Measurements from ENCODE around the gene C11orf52.

Gene C11orf52

GRCh38 chr11:111937844-111938243, 19.1 kb downstream of the C11orf52 start:
- no peak for DNase-seq (ENCODE audit: low read depth in 2 of 2, low spot score in 1 of 2)

DNA sequence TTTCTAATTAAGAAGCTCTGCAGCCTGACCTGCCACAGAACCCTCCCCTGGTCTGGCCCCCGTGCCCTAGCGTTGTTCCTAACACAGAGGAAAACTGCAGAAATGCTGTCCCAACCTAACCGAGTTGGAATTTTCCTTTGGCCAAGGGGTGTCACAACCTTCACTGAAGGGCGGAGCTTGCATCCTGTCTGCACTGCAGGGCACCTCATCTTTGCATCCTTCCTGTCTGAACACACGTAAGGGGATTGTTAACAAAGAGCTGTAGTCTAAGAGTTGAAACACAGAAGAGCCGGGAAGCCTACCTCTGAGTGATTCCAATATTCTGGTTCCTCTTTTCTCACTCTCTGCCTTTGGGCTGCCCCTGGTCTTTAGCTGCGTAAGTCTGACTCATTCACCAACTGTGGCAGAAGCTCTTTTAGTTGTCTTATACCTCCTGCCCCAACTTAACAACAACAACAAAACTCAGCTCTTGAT, 20.0 kb downstream of the C11orf52 start:
- no peak for DNase-seq (ENCODE audit: low read depth in 2 of 2, low spot score in 1 of 2)

GRCh38 chr11:111939836-111940604, 21.3 kb downstream of the C11orf52 start:
- no peak for DNase-seq (ENCODE audit: low read depth in 2 of 2, low spot score in 1 of 2)

- DNase-seq (ENCODE audit: low read depth in 2 of 2, low spot score in 1 of 2) = no peak
Measured at GRCh38 chr11:111941963-111942362, 23.2 kb downstream of the C11orf52 start.

GRCh38 chr11:111942829-111943228, 24.1 kb downstream of the C11orf52 start:
- no peak for DNase-seq (ENCODE audit: low read depth in 2 of 2, low spot score in 1 of 2)

GRCh38 chr11:111944139-111944538, 25.4 kb downstream of the C11orf52 start:
- no peak for DNase-seq (ENCODE audit: low read depth in 2 of 2, low spot score in 1 of 2)

DNA sequence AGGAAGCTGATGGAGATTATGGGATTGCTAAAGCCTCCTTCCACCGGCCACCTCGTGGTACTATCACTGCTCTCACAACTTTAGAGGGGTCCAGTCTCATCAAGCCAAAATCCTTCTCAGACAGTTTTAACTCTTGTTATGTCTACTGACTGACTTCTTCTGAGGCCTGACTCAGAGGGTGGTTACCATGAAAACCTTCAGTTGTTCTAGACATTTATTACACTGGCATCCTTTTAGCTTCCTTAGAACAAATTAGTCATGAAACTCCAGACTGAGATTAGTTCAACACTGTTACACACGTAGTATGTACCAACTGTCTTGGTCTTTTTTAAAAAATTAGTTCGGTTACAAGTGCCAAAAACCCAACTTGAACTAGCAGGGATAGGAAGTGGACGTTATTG, 25.9 kb downstream of the C11orf52 start:
- DNase-seq (ENCODE audit: low read depth in 2 of 2, low spot score in 1 of 2) = no peak

GRCh38 chr11:111945198-111945597, 26.5 kb downstream of the C11orf52 start:
- DNase-seq (ENCODE audit: low read depth in 2 of 2, low spot score in 1 of 2) = no peak

DNA sequence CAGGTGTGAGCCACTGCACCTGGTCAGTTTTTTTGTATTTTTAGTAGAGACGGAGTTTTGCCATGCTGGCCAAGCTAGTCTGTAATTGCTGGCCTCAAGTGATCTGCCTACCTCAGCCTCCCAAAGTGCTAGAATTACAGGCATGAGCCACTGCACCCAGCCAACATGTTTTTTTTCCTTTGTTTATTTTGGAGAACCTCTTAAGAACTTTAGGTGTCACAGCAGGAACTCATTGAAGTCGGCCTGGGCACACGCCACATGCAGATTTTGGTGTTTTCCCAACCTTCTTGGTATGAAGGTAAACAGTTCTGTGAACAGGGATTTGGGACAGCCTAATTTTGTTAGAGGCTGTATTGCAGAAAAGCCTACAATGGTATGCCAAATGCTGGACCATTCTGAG, 27.8 kb downstream of the C11orf52 start:
- DNase-seq (ENCODE audit: low read depth in 2 of 2, low spot score in 1 of 2) = no peak

- no peak for DNase-seq (ENCODE audit: low read depth in 2 of 2, low spot score in 1 of 2)
Measured at GRCh38 chr11:111947143-111947542, 28.4 kb downstream of the C11orf52 start.

GRCh38 chr11:111949519-111950426, 31.1 kb downstream of the C11orf52 start:
- no peak for DNase-seq (ENCODE audit: low read depth in 2 of 2, low spot score in 1 of 2)

GRCh38 chr11:111951565-111951964, 32.9 kb downstream of the C11orf52 start:
- DNase-seq (ENCODE audit: low read depth in 2 of 2, low spot score in 1 of 2) = no peak

DNA sequence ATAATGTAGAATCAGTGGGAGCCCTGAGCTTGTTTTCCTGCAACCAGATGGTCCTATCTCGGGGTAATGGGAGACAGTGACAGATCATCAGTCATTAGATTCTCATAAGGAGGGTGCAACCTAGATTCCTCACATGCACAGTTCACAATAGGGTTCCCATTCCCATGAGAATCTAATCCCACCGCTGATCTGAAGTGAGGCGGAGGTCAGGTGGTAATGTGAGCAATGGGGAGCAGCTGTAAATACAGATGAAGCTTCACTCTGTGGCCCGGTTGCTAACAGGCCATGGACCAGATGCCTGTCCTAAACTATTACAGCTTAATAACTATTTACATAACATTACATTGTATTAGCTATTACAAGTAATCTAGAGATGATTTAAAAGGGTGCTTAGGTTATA, 35.4 kb downstream of the C11orf52 start:
- no peak for DNase-seq (ENCODE audit: low read depth in 2 of 2, low spot score in 1 of 2)

- no peak for DNase-seq (ENCODE audit: low read depth in 2 of 2, low spot score in 1 of 2)
Measured at GRCh38 chr11:111957663-111958444, 39.1 kb downstream of the C11orf52 start.

DNA sequence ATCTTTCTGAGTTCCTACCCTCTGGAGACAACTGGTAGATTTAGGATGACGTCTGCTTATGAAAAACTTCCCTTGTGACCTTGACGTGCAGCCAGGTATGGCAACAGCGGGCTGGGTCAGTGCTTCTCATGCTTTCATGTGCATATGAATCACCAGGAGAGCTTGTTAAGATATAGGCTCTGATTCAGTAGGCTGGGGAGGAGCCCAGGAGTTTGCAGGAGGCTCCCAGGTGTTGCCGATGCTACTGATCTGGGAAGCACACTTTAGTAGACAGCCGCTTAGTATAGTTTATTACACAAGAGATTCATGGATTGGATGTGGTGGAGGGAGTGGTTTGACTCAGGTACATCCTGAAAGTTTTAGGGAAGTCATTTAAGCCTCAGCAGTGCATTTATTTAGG, 42.2 kb downstream of the C11orf52 start:
- no peak for DNase-seq (ENCODE audit: low read depth in 2 of 2, low spot score in 1 of 2)

GRCh38 chr11:111961389-111962300, 42.9 kb downstream of the C11orf52 start:
- no peak for DNase-seq (ENCODE audit: low read depth in 2 of 2, low spot score in 1 of 2)

- DNase-seq (ENCODE audit: low read depth in 2 of 2, low spot score in 1 of 2) = no peak
Measured at GRCh38 chr11:111963931-111964340, 45.2 kb downstream of the C11orf52 start.

- no peak for DNase-seq (ENCODE audit: low read depth in 2 of 2, low spot score in 1 of 2)
Measured at GRCh38 chr11:111966678-111967077, 48.0 kb downstream of the C11orf52 start.

DNA sequence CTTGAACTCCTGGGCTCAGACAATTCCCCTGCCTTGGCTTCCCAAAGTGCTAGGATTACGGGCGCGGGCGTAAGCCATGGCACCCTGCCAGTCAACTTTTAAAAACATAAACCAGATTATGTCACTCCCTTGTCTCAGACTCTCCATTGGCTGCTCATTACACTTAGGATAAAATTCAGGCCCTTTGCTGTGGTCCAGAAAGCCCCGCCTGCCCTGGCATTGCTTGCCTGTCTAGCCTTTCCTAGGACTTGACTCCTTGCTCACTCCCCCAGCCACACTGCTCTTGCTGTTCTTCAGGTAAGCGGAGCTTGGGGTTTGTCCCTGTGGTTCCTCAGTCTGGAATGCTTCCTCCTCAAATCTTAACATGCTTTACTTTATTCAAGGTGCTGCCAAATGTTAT, 48.9 kb downstream of the C11orf52 start:
- no peak for DNase-seq (ENCODE audit: low read depth in 2 of 2, low spot score in 1 of 2)

GRCh38 chr11:111969344-111969743, 50.6 kb downstream of the C11orf52 start:
- DNase-seq (ENCODE audit: low read depth in 2 of 2, low spot score in 1 of 2) = no peak
